B cell (primary cell): ENCODE data around the gene JARID2.

ENCODE experiments used
- CTCF ChIP-seq: fragments of 200-600 bp; IDR thresholded peaks from one replicate; pipeline ENCODE4 v1.8.0; 2022; ENCODE audit warnings: antibody characterized with exemption, mild to moderate bottlenecking
- EZH2 ChIP-seq: IDR thresholded peaks from 2 replicates; pipeline ENCODE4 v1.6.1; 2012; ENCODE audit warnings: borderline replicate concordance, low read depth, mild to moderate bottlenecking, moderate library complexity, low read length; ENCODE audit not compliant: insufficient read depth, poor library complexity, severe bottlenecking

- TF ChIP-seq CTCF (no peak), EZH2 (no peak)
Observed at GRCh38 chr6:15329197-15329671, 83.4 kb downstream of the JARID2 start.
